ENCODE results near the gene RHOD.

DNA sequence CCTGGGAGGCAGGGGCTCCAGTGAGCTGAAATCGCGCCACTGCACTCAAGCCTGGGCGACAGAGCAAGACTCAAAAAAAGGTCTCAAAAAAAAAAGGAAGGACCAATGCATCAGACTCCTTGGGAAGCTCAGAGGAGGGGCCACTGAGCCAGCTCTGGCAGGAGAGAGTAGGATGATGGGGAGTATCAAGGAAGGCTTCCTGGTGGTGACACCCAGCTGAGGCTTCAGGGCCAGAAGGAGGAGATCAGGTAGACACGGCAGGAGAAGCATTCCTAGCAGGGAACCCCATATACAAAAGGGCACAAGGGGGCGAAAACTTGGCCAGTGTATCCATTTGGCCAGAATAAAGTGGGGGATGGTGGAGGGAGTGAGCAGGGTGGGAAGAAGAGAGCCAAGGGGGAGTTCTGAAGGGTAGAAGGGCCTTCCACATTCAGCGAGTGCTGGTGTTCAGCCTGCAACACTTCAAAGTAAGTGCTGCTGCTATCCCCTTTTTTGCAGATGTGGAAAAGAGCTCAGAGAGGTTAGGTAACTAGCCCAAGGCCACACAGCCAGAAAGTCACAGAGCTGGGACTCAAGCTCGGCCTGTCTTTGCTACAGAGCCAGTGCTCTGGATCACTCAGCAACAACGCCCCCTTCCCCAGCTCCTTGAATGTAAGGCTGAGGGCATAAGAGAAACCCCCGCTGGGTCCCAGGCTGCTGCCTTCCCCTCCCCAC is 5.3 kb upstream of the RHOD start:
- TF ChIP-seq POLR2A (IDR thresholded peaks at IDR 0.05) (no peak), POLR2AphosphoS5 (IDR thresholded peaks at IDR 0.05) (no peak)
- TF ChIP-seq, protein P1, sequence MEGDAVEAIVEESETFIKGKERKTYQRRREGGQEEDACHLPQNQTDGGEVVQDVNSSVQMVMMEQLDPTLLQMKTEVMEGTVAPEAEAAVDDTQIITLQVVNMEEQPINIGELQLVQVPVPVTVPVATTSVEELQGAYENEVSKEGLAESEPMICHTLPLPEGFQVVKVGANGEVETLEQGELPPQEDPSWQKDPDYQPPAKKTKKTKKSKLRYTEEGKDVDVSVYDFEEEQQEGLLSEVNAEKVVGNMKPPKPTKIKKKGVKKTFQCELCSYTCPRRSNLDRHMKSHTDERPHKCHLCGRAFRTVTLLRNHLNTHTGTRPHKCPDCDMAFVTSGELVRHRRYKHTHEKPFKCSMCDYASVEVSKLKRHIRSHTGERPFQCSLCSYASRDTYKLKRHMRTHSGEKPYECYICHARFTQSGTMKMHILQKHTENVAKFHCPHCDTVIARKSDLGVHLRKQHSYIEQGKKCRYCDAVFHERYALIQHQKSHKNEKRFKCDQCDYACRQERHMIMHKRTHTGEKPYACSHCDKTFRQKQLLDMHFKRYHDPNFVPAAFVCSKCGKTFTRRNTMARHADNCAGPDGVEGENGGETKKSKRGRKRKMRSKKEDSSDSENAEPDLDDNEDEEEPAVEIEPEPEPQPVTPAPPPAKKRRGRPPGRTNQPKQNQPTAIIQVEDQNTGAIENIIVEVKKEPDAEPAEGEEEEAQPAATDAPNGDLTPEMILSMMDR (IDR thresholded peaks at IDR 0.05), result no peak

Measured in prostate gland (tissue), 2 donors.